GM12878 (cell line): Measurements from ENCODE around the gene TSEN34. TPM values are rescaled to one million over a fixed set of nuclear protein-coding genes. Genes with fewer than 3 reads are reported as not detected.

Experiments
- BHLHE40 ChIP-seq, 2 experiments: fragments of 450-650 bp in 1 of 2; IDR thresholded peaks; 2 replicates each; pipeline ENCODE4 v1.6.1; 2011 to 2017; ENCODE audit warnings: low read depth in 2 of 2, borderline replicate concordance in 1 of 2, improper control_type of control experiment in 1 of 2, low read length in 1 of 2, mild to moderate bottlenecking in 1 of 2
- CBX3 ChIP-seq: fragments of 200-600 bp; sonication (generic); IDR thresholded peaks from 2 replicates; pipeline ENCODE4 v1.6.1; 2016; ENCODE audit warnings: low read depth, borderline replicate concordance
- CREB1 ChIP-seq: IDR thresholded peaks from 2 replicates; pipeline ENCODE4 v1.6.1; 2012; ENCODE audit warnings: low read depth, mild to moderate bottlenecking, inconsistent platforms
- EGR1 ChIP-seq, 2 experiments: IDR thresholded peaks; 1 replicate in 1 of 2; 2 replicates in 1 of 2; pipeline ENCODE4 v1.6.1; 2011 to 2012; ENCODE audit warnings: low read depth in 2 of 2, low read length in 2 of 2, borderline replicate concordance in 1 of 2, mild to moderate bottlenecking in 1 of 2, moderate library complexity in 1 of 2
- ESRRA ChIP-seq: IDR thresholded peaks from 2 replicates; pipeline ENCODE4 v1.6.1; 2012; ENCODE audit warnings: mild to moderate bottlenecking, low read length, improper control_type of control experiment
- FOXK2 ChIP-seq: fragments of 450-650 bp; IDR thresholded peaks from 2 replicates; pipeline ENCODE4 v1.6.1; 2017; ENCODE audit warnings: mild to moderate bottlenecking, moderate library complexity
- FOXM1 ChIP-seq: IDR thresholded peaks from 2 replicates; pipeline ENCODE4 v1.6.1; 2012; ENCODE audit warnings: low read depth, mild to moderate bottlenecking, inconsistent platforms, low read length, moderate library complexity
- GATAD2B ChIP-seq: fragments of 450-650 bp; conservative IDR thresholded peaks from 2 replicates; pipeline ENCODE4 v1.6.1; 2017; ENCODE audit warnings: low read depth, mild to moderate bottlenecking, moderate library complexity
- JUND ChIP-seq: IDR thresholded peaks from 2 replicates; pipeline ENCODE4 v1.6.1; 2012; ENCODE audit warnings: low read depth, mild to moderate bottlenecking, low read length, improper control_type of control experiment, moderate library complexity
- MEF2B ChIP-seq: fragments of 450-650 bp; IDR thresholded peaks from 2 replicates; pipeline ENCODE4 v1.6.1; 2018; ENCODE audit warnings: mild to moderate bottlenecking, moderate library complexity; ENCODE audit not compliant: partially characterized antibody, poor library complexity, severe bottlenecking
- RB1 ChIP-seq: fragments of 450-650 bp; formaldehyde crosslinking; IDR thresholded peaks from 2 replicates; pipeline ENCODE4 v1.6.1; 2017; ENCODE audit warnings: mild to moderate bottlenecking, borderline replicate concordance
- RFX5 ChIP-seq: IDR thresholded peaks from 2 replicates; pipeline ENCODE4 v1.6.1; 2011; ENCODE audit warnings: low read depth, low read length, improper control_type of control experiment
- SREBF2 ChIP-seq: IDR thresholded peaks from 2 replicates; pipeline ENCODE4 v1.6.1; 2012; ENCODE audit warnings: mild to moderate bottlenecking, low read length
- STAT3 ChIP-seq: IDR thresholded peaks from 2 replicates; pipeline ENCODE4 v1.6.1; 2011; ENCODE audit warnings: low read depth, low read length, improper control_type of control experiment
- TCF12 ChIP-seq: IDR thresholded peaks from 2 replicates; pipeline ENCODE4 v1.6.1; 2011; ENCODE audit warnings: low read depth, mild to moderate bottlenecking, low read length
- ZBED1 ChIP-seq: IDR thresholded peaks from 2 replicates; pipeline ENCODE4 v1.6.1; 2016; ENCODE audit warnings: borderline replicate concordance
- ZNF24 ChIP-seq: fragments of 450-650 bp; IDR thresholded peaks from 2 replicates; pipeline ENCODE4 v1.6.1; 2017; ENCODE audit warnings: antibody characterized with exemption, mild to moderate bottlenecking
- ZSCAN29 ChIP-seq: fragments of 450-650 bp; IDR thresholded peaks from 2 replicates; pipeline ENCODE4 v1.6.1; 2017; ENCODE audit warnings: mild to moderate bottlenecking, moderate library complexity
- polyA plus RNA-seq, 11 experiments: library from polyadenylated mRNA; depleted of rRNA in 4 of 11; unstranded in 6 of 11; stranded (reverse) in 5 of 11; fragments of >200 nt; fragmentation: Nextera tagmentation in 4 of 11; fragmentation: Illumina TruSeq in 1 of 11; extraction: Ambion mirVana in 4 of 11; extraction: Trizol in 1 of 11; gene quantifications; 1 replicate in 1 of 11; 2 replicates in 10 of 11; pipeline versions ENCODE4 v1.2.1 to v1.2.3, GENCODE V29; 2011 to 2016; ENCODE audit warnings: inconsistent platforms in 2 of 11, missing spikeins in 2 of 11, low read depth in 1 of 11
- total RNA-seq, 4 experiments: library from RNA; depleted of rRNA in 3 of 4; stranded (reverse); fragments of >200 nt in 3 of 4; fragmentation: Illumina TruSeq in 1 of 4; extraction: Trizol in 1 of 4; gene quantifications; 2 replicates each; pipeline versions ENCODE4 v1.2.1 to v1.2.3, GENCODE V29; 2013 to 2021
- TF ChIP-seq, protein P1 (sequence below): fragments of 450-650 bp; IDR thresholded peaks from 2 replicates; pipeline ENCODE4 v1.6.1; 2018; ENCODE audit warnings: mild to moderate bottlenecking, low read depth, moderate library complexity; ENCODE audit not compliant: partially characterized antibody
- TF ChIP-seq, protein P2 (sequence below): fragments of 450-650 bp; conservative IDR thresholded peaks from 2 replicates; pipeline ENCODE4 v1.6.1; 2017; ENCODE audit warnings: mild to moderate bottlenecking, moderate library complexity
- TF ChIP-seq, protein P3 (sequence below): IDR thresholded peaks from 2 replicates; pipeline ENCODE4 v1.6.1; 2011; ENCODE audit warnings: mild to moderate bottlenecking, low read depth, low read length, moderate library complexity; ENCODE audit not compliant: insufficient replicate concordance
- TF ChIP-seq, protein P4 (sequence below): IDR thresholded peaks from 2 replicates; pipeline ENCODE4 v1.6.1; 2012; ENCODE audit warnings: low read depth, low read length, improper control_type of control experiment

Gene TSEN34
- total and polyA plus RNA-seq, 10 of the 15 experiments (the other 5 are each of a cell fraction or from before 2014, with no cell fraction given) = 1.0 to 35.9 (median 16.8) TPM

DNA sequence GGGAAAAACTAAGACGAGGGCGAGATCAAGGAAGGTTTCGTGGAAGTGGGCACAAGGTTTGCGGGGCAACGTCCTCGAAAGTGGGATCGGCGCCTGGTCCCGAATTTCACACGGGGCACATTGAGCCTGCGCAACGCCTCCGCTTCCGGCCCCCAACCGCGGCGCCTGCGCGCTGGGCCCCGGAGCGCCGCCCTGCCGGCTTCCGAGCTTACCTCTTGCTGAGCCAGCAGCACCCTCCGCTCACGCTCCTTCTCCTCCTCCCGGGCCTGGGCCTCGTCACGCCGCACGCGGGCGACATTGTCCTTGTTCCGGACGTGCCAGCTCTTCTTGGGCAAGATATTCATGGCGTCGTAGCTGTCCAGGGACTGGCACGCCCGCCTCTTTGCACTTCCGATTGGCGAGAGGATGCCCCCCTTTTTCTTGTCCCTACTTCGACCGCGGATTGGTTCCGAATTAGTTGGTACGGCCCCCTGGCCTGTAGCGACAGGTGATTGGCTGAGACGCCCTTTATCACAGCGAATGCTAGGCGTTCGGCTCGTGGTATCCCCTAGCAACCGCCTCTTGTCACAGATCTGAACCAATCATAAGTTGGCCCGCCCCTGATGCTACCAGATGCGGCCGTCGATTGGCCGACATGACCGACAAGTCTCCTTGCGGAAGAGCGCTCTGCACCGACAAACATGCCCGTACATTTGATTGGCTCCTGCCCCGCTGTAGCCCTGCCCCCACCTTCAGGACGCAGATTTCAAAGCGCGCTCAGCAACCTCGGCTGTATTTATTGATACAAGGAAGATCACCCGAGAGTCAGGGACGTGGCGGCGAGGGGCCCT, 31.5 kb upstream of the TSEN34 start, which contains the start of gene LENG1 (continued):
- TF ChIP-seq, protein P1, sequence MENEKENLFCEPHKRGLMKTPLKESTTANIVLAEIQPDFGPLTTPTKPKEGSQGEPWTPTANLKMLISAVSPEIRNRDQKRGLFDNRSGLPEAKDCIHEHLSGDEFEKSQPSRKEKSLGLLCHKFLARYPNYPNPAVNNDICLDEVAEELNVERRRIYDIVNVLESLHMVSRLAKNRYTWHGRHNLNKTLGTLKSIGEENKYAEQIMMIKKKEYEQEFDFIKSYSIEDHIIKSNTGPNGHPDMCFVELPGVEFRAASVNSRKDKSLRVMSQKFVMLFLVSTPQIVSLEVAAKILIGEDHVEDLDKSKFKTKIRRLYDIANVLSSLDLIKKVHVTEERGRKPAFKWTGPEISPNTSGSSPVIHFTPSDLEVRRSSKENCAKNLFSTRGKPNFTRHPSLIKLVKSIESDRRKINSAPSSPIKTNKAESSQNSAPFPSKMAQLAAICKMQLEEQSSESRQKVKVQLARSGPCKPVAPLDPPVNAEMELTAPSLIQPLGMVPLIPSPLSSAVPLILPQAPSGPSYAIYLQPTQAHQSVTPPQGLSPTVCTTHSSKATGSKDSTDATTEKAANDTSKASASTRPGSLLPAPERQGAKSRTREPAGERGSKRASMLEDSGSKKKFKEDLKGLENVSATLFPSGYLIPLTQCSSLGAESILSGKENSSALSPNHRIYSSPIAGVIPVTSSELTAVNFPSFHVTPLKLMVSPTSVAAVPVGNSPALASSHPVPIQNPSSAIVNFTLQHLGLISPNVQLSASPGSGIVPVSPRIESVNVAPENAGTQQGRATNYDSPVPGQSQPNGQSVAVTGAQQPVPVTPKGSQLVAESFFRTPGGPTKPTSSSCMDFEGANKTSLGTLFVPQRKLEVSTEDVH = peak; percentile 27
- TF ChIP-seq GATAD2B (peak; percentile 7; the same call in 1 of the 2 replicates), ZNF24 (no peak), CREB1 (peak; percentile 90), ZSCAN29 (no peak), SREBF2 (0 out of 2 replicates have a peak, but pooled peaks have one; percentile 53), RB1 (peak; percentile 68; the same call in 1 of the 2 replicates), TCF12 (0 out of 2 replicates have a peak, but pooled peaks have one; percentile 18), ESRRA (0 out of 2 replicates have a peak, but pooled peaks have one; percentile 63), EGR1 (IDR thresholded peaks at IDR 0.05; ENCODE audit: borderline replicate concordance in 1 of 2, low read depth in 2 of 2, low read length in 2 of 2) (peak; percentile 62 to 98), MEF2B (peak; percentile 67), BHLHE40 (IDR thresholded peaks at IDR 0.05; ENCODE audit: borderline replicate concordance in 1 of 2, low read depth in 2 of 2, low read length in 1 of 2) (peak; percentile 10 to 74; a peak in 2 of 4 replicates), FOXK2 (peak; percentile 62), CBX3 (no peak), RFX5 (peak; percentile 90), JUND (no peak), STAT3 (no peak), FOXM1 (peak; percentile 64; the same call in 1 of the 2 replicates), ZBED1 (no peak)
- TF ChIP-seq, protein P2, sequence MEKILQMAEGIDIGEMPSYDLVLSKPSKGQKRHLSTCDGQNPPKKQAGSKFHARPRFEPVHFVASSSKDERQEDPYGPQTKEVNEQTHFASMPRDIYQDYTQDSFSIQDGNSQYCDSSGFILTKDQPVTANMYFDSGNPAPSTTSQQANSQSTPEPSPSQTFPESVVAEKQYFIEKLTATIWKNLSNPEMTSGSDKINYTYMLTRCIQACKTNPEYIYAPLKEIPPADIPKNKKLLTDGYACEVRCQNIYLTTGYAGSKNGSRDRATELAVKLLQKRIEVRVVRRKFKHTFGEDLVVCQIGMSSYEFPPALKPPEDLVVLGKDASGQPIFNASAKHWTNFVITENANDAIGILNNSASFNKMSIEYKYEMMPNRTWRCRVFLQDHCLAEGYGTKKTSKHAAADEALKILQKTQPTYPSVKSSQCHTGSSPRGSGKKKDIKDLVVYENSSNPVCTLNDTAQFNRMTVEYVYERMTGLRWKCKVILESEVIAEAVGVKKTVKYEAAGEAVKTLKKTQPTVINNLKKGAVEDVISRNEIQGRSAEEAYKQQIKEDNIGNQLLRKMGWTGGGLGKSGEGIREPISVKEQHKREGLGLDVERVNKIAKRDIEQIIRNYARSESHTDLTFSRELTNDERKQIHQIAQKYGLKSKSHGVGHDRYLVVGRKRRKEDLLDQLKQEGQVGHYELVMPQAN = peak; percentile 99
- TF ChIP-seq, protein P3, sequence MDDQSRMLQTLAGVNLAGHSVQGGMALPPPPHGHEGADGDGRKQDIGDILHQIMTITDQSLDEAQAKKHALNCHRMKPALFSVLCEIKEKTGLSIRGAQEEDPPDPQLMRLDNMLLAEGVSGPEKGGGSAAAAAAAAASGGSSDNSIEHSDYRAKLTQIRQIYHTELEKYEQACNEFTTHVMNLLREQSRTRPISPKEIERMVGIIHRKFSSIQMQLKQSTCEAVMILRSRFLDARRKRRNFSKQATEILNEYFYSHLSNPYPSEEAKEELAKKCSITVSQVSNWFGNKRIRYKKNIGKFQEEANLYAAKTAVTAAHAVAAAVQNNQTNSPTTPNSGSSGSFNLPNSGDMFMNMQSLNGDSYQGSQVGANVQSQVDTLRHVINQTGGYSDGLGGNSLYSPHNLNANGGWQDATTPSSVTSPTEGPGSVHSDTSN = peak; percentile 92
- TF ChIP-seq, protein P4, sequence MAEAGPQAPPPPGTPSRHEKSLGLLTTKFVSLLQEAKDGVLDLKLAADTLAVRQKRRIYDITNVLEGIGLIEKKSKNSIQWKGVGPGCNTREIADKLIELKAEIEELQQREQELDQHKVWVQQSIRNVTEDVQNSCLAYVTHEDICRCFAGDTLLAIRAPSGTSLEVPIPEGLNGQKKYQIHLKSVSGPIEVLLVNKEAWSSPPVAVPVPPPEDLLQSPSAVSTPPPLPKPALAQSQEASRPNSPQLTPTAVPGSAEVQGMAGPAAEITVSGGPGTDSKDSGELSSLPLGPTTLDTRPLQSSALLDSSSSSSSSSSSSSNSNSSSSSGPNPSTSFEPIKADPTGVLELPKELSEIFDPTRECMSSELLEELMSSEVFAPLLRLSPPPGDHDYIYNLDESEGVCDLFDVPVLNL = peak; percentile 93
